Measurements from ENCODE around the gene CCL26. TPM values are rescaled to one million over a fixed set of nuclear protein-coding genes. Genes with fewer than 3 reads are reported as not detected.

The CCL26 gene
- total and polyA plus RNA-seq, 9 of the 15 experiments (the other 6 are each of a cell fraction or from before 2014, with no cell fraction given): 2.3 to 26.8 (median 8.4) TPM

DNA sequence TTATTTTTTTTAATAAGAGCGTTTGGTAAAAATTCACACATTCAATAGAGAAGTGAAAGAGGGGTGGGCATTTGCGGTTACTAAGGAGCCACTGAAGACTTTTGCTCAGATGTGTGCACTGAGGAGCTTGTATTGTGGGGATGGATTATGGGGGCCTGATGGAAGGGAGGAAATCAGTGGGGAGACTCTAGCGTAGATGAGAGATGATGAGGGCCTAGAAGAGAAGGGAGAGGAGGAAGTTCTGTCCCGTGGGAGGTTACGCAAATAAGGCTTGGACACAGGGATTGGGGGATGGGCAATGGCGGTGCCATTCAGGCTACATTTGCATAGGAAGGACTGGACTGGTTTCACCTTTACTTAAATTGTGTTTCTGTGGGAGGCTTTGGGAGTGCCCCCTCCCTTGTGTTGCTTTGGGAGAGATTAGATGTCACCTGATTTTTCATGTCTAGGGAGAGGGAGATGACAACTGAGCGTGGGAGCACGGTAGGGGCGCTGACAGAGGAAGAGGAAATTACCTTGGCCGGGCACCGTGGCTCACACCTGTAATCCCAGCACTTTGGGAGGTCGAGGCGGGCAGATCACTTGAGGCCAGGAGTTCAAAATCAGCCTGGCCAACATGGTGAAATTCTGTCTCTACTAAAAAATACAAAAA is 31.0 kb downstream of the CCL26 start (continued):
- no peak for TF ChIP-seq ATF1 (CRISPR knock-in tag; IDR thresholded peaks at IDR 0.05)
- peak; percentile 61 for TF ChIP-seq ATF1 (tag; IDR thresholded peaks at IDR 0.05)
- no peak for TF ChIP-seq KHSRP (IDR thresholded peaks at IDR 0.05)
- TF ChIP-seq NR3C1 (CRISPR knock-in tag; IDR thresholded peaks at IDR 0.05): no peak
- no peak for TF ChIP-seq NR2C2 (CRISPR knock-in tag; IDR thresholded peaks at IDR 0.05)
- no peak for TF ChIP-seq NR2C2 (tag; IDR thresholded peaks at IDR 0.05)
- TF ChIP-seq, protein P1, sequence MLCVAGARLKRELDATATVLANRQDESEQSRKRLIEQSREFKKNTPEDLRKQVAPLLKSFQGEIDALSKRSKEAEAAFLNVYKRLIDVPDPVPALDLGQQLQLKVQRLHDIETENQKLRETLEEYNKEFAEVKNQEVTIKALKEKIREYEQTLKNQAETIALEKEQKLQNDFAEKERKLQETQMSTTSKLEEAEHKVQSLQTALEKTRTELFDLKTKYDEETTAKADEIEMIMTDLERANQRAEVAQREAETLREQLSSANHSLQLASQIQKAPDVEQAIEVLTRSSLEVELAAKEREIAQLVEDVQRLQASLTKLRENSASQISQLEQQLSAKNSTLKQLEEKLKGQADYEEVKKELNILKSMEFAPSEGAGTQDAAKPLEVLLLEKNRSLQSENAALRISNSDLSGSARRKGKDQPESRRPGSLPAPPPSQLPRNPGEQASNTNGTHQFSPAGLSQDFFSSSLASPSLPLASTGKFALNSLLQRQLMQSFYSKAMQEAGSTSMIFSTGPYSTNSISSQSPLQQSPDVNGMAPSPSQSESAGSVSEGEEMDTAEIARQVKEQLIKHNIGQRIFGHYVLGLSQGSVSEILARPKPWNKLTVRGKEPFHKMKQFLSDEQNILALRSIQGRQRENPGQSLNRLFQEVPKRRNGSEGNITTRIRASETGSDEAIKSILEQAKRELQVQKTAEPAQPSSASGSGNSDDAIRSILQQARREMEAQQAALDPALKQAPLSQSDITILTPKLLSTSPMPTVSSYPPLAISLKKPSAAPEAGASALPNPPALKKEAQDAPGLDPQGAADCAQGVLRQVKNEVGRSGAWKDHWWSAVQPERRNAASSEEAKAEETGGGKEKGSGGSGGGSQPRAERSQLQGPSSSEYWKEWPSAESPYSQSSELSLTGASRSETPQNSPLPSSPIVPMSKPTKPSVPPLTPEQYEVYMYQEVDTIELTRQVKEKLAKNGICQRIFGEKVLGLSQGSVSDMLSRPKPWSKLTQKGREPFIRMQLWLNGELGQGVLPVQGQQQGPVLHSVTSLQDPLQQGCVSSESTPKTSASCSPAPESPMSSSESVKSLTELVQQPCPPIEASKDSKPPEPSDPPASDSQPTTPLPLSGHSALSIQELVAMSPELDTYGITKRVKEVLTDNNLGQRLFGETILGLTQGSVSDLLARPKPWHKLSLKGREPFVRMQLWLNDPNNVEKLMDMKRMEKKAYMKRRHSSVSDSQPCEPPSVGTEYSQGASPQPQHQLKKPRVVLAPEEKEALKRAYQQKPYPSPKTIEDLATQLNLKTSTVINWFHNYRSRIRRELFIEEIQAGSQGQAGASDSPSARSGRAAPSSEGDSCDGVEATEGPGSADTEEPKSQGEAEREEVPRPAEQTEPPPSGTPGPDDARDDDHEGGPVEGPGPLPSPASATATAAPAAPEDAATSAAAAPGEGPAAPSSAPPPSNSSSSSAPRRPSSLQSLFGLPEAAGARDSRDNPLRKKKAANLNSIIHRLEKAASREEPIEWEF (CRISPR knock-in tag; IDR thresholded peaks at IDR 0.05): no peak
- TF ChIP-seq, protein P2, sequence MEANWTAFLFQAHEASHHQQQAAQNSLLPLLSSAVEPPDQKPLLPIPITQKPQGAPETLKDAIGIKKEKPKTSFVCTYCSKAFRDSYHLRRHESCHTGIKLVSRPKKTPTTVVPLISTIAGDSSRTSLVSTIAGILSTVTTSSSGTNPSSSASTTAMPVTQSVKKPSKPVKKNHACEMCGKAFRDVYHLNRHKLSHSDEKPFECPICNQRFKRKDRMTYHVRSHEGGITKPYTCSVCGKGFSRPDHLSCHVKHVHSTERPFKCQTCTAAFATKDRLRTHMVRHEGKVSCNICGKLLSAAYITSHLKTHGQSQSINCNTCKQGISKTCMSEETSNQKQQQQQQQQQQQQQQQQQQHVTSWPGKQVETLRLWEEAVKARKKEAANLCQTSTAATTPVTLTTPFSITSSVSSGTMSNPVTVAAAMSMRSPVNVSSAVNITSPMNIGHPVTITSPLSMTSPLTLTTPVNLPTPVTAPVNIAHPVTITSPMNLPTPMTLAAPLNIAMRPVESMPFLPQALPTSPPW (CRISPR knock-in tag; IDR thresholded peaks at IDR 0.05): peak; percentile 73
- TF ChIP-seq RBM22 (IDR thresholded peaks at IDR 0.05; ENCODE audit: low read depth, low read length, poor library complexity, severe bottlenecking): no peak
- no peak for TF ChIP-seq SPI1 (IDR thresholded peaks at IDR 0.05; ENCODE audit: borderline replicate concordance, low read depth, low read length)
- TF ChIP-seq CBFA2T3 (IDR thresholded peaks at IDR 0.05): peak; percentile 60
- peak; percentile 73 for TF ChIP-seq ARID1B (IDR thresholded peaks at IDR 0.05)
- no peak for TF ChIP-seq POLR3G (IDR thresholded peaks at IDR 0.05; ENCODE audit: extremely low read depth, insufficient read length, insufficient replicate concordance)
- TF ChIP-seq, protein P3, sequence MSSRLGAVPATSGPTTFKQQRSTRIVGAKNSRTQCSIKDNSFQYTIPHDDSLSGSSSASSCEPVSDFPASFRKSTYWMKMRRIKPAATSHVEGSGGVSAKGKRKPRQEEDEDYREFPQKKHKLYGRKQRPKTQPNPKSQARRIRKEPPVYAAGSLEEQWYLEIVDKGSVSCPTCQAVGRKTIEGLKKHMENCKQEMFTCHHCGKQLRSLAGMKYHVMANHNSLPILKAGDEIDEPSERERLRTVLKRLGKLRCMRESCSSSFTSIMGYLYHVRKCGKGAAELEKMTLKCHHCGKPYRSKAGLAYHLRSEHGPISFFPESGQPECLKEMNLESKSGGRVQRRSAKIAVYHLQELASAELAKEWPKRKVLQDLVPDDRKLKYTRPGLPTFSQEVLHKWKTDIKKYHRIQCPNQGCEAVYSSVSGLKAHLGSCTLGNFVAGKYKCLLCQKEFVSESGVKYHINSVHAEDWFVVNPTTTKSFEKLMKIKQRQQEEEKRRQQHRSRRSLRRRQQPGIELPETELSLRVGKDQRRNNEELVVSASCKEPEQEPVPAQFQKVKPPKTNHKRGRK (tag; IDR thresholded peaks at IDR 0.05): no peak
- 0 out of 2 replicates have a peak, but pooled peaks have one; percentile 13 for TF ChIP-seq TEAD4 (IDR thresholded peaks at IDR 0.05; ENCODE audit: low read length)
- TF ChIP-seq TEAD4 (CRISPR knock-in tag; IDR thresholded peaks at IDR 0.05; ENCODE audit: borderline replicate concordance): no peak
- TF ChIP-seq NRF1 (conservative IDR thresholded peaks at IDR 0.05 in 1 of 2, IDR thresholded peaks at IDR 0.05 in 1 of 2): 0 out of 4 replicates have a peak, but pooled peaks of 1 of the 2 experiments have one; percentile 14
- peak; percentile 93 for TF ChIP-seq CEBPB (tag; IDR thresholded peaks at IDR 0.05)
